Neural cell (in vitro differentiated cells): ENCODE results near the gene SSTR5. TPM values are rescaled to one million over a fixed set of nuclear protein-coding genes. Genes with fewer than 3 reads are reported as not detected.

Source experiments
- H2AFZ ChIP-seq: fragments of 200-600, 300-800 bp; sonication (generic), shearing (Covaris generic); 2 replicates; pipeline ENCODE4 v1.6.0; 2014; ENCODE audit warnings: low read depth, mild to moderate bottlenecking, antibody characterized with exemption, low read length, moderate library complexity
- H3F3A ChIP-seq: fragments of 200-600 bp; shearing (Covaris generic); 2 replicates; pipeline ENCODE4 v1.6.1; 2016; ENCODE audit warnings: mild to moderate bottlenecking, moderate library complexity, mixed read lengths, antibody characterized with exemption, low read length; ENCODE audit not compliant: insufficient read depth, poor library complexity, severe bottlenecking
- H3K27ac ChIP-seq: fragments of 200-600, 300-800 bp; sonication (generic), shearing (Covaris generic); 2 replicates; pipeline ENCODE4 v1.5.1; 2014; ENCODE audit warnings: mild to moderate bottlenecking, low read length, moderate library complexity
- H3K27me3 ChIP-seq: fragments of 300-800, 200-600 bp; sonication (generic), shearing (Covaris generic); 2 replicates; pipeline ENCODE4 v1.6.0; 2014; ENCODE audit warnings: mild to moderate bottlenecking, low read depth, low read length, moderate library complexity; ENCODE audit not compliant: insufficient read depth
- H3K36me3 ChIP-seq: fragments of 300-800, 200-600 bp; sonication (generic), shearing (Covaris generic); 2 replicates; pipeline ENCODE4 v1.5.1; 2014; ENCODE audit warnings: mild to moderate bottlenecking, antibody characterized with exemption, low read length, moderate library complexity; ENCODE audit not compliant: insufficient read depth
- H3K4me2 ChIP-seq: fragments of 300-800, 200-600 bp; sonication (generic), shearing (Covaris generic); 2 replicates; pipeline ENCODE4 v1.6.0; 2014; ENCODE audit warnings: mild to moderate bottlenecking, low read length
- H3K4me3 ChIP-seq: fragments of 300-800, 200-600 bp; sonication (generic), shearing (Covaris generic); 2 replicates; pipeline ENCODE4 v1.5.1; 2014; ENCODE audit warnings: mild to moderate bottlenecking, low read length, moderate library complexity
- H3K79me2 ChIP-seq: fragments of 200-600 bp; shearing (Covaris generic); replicated peaks from 2 replicates; pipeline ENCODE4 v1.6.0; 2014; ENCODE audit warnings: mild to moderate bottlenecking, low read length, moderate library complexity; ENCODE audit not compliant: insufficient read depth
- H3K9ac ChIP-seq: fragments of 300-800, 200-600 bp; sonication (generic), shearing (Covaris generic); 2 replicates; pipeline ENCODE4 v1.6.1; 2016; ENCODE audit warnings: mild to moderate bottlenecking, low read length, mixed read lengths
- H3K9me2 ChIP-seq: fragments of 200-600 bp; shearing (Covaris generic); 2 replicates; pipeline ENCODE4 v1.6.1; 2016; ENCODE audit warnings: mild to moderate bottlenecking, low read length, mixed read lengths; ENCODE audit not compliant: insufficient read depth
- H3K9me3 ChIP-seq: fragments of 200-600, 300-800 bp; sonication (generic), shearing (Covaris generic); 2 replicates; pipeline ENCODE4 v1.6.1; 2016; ENCODE audit warnings: mild to moderate bottlenecking, mixed run types, low read length, moderate library complexity, mixed read lengths
- H4K20me1 ChIP-seq: fragments of 200-600 bp; shearing (Covaris generic); 2 replicates; pipeline ENCODE4 v1.6.1; 2016; ENCODE audit warnings: mild to moderate bottlenecking, mixed run types; ENCODE audit not compliant: insufficient read depth
- CTCF ChIP-seq: fragments of 450-650 bp; IDR thresholded peaks from 2 replicates; pipeline ENCODE4 v1.5.1; 2014; ENCODE audit warnings: antibody characterized with exemption, mild to moderate bottlenecking, moderate library complexity; ENCODE audit not compliant: poor library complexity, severe bottlenecking
- EP300 ChIP-seq: fragments of 450-650 bp; conservative IDR thresholded peaks from 2 replicates; pipeline ENCODE4 v1.6.1; 2014; ENCODE audit warnings: antibody characterized with exemption, mild to moderate bottlenecking, moderate library complexity; ENCODE audit not compliant: poor library complexity, severe bottlenecking
- EZH2 ChIP-seq: fragments of 200-600, 300-800 bp; shearing (Covaris generic), sonication (generic); IDR thresholded peaks from 2 replicates; pipeline ENCODE4 v1.6.1; 2014; ENCODE audit warnings: antibody characterized with exemption, low read length, borderline replicate concordance, mild to moderate bottlenecking; ENCODE audit not compliant: insufficient read depth, poor library complexity, severe bottlenecking
- MXI1 ChIP-seq: fragments of 450-650 bp; conservative IDR thresholded peaks from 2 replicates; pipeline ENCODE4 v1.6.1; 2014; ENCODE audit warnings: antibody characterized with exemption, mild to moderate bottlenecking; ENCODE audit not compliant: poor library complexity, severe bottlenecking
- POLR2AphosphoS5 ChIP-seq: IDR thresholded peaks from 2 replicates; pipeline ENCODE4 v1.6.1; 2012
- RAD21 ChIP-seq: fragments of 450-650 bp; conservative IDR thresholded peaks from 2 replicates; pipeline ENCODE4 v1.6.1; 2014; ENCODE audit warnings: antibody characterized with exemption, mild to moderate bottlenecking, moderate library complexity
- REST ChIP-seq: IDR thresholded peaks from 2 replicates; pipeline ENCODE4 v1.6.1; 2012; ENCODE audit warnings: borderline replicate concordance
- SMC3 ChIP-seq: fragments of 450-650 bp; conservative IDR thresholded peaks from 2 replicates; pipeline ENCODE4 v1.6.1; 2014; ENCODE audit warnings: antibody characterized with exemption, mild to moderate bottlenecking, moderate library complexity; ENCODE audit not compliant: poor library complexity
- TAF1 ChIP-seq: IDR thresholded peaks from 2 replicates; pipeline ENCODE4 v1.6.1; 2012; ENCODE audit warnings: low read depth
- polyA plus RNA-seq: library from polyadenylated mRNA; depleted of rRNA; stranded (reverse); fragments of >200 nt; gene quantifications from 2 replicates; pipeline ENCODE4 v1.2.3, GENCODE V29; 2014

Gene SSTR5
- polyA plus RNA-seq, 1 donor from 2014 or later, result not detected

- no peak overlapping the region for H2AFZ ChIP-seq
- H3K27ac ChIP-seq, result no peak overlapping the region
- no peak for TF ChIP-seq TAF1
- TF ChIP-seq RAD21, result no peak
- no peak for TF ChIP-seq REST
- no peak for TF ChIP-seq SMC3
- no peak for TF ChIP-seq EZH2
- no peak for TF ChIP-seq POLR2AphosphoS5
- no peak for TF ChIP-seq CTCF
- no peak for TF ChIP-seq EP300
- no peak for TF ChIP-seq MXI1
- H3K4me2 ChIP-seq, result no peak overlapping the region
- no peak overlapping the region for H3K4me3 ChIP-seq
- no peaks in the 10 kb centered on the region for H3K36me3 ChIP-seq
- no peaks in the 10 kb centered on the region for H3F3A ChIP-seq
- H3K9me2 ChIP-seq, result no peaks in the 10 kb centered on the region
- no peaks in the 10 kb centered on the region for H3K27me3 ChIP-seq
- H3K9ac ChIP-seq, result no peak overlapping the region
- no peaks in the 10 kb centered on the region for H3K79me2 ChIP-seq
- no peaks in the 10 kb centered on the region for H4K20me1 ChIP-seq
- H3K9me3 ChIP-seq, result no peaks in the 10 kb centered on the region
Measured at GRCh38 chr16:1112506-1113184, 40.1 kb downstream of the SSTR5 start.

- Histone ChIP-seq H3K9ac (no peak overlapping the region), H3K4me2 (no peak overlapping the region), H3K4me3 (no peak overlapping the region), H2AFZ (no peak overlapping the region), H4K20me1 (no peaks in the 10 kb centered on the region), H3F3A (no peaks in the 10 kb centered on the region), H3K9me3 (no peaks in the 10 kb centered on the region), H3K27ac (no peak overlapping the region), H3K27me3 (no peaks in the 10 kb centered on the region), H3K9me2 (no peaks in the 10 kb centered on the region), H3K79me2 (no peaks in the 10 kb centered on the region), H3K36me3 (no peaks in the 10 kb centered on the region)
- no peak for TF ChIP-seq MXI1
- TF ChIP-seq TAF1, result no peak
- TF ChIP-seq POLR2AphosphoS5, result no peak
- TF ChIP-seq CTCF, result no peak
- TF ChIP-seq EZH2, result no peak
- no peak for TF ChIP-seq RAD21
- no peak for TF ChIP-seq EP300
- no peak for TF ChIP-seq SMC3
- TF ChIP-seq REST, result no peak
Measured at GRCh38 chr16:1113489-1113888, 40.9 kb downstream of the SSTR5 start.
